ES-I3 (cell line): ENCODE data around the gene TMEM170B.

Experiments
- H3K36me3 ChIP-seq: 2 replicates; pipeline ENCODE4 v1.6.1; 2013; ENCODE audit warnings: mild to moderate bottlenecking, low read length, control low read depth, moderate library complexity; ENCODE audit not compliant: insufficient read depth
- H3K4me1 ChIP-seq: 2 replicates; pipeline ENCODE4 v1.6.1; 2013; ENCODE audit warnings: mild to moderate bottlenecking, control low read depth, low read length; ENCODE audit not compliant: insufficient read depth
- H3K9ac ChIP-seq: 2 replicates; pipeline ENCODE4 v1.6.1; 2013; ENCODE audit warnings: low read depth, mild to moderate bottlenecking, low read length, moderate library complexity
- H3K9me3 ChIP-seq: 2 replicates; pipeline ENCODE4 v1.6.1; 2013; ENCODE audit warnings: mild to moderate bottlenecking, low read length, moderate library complexity; ENCODE audit not compliant: control insufficient read depth, insufficient read depth

Gene TMEM170B

DNA sequence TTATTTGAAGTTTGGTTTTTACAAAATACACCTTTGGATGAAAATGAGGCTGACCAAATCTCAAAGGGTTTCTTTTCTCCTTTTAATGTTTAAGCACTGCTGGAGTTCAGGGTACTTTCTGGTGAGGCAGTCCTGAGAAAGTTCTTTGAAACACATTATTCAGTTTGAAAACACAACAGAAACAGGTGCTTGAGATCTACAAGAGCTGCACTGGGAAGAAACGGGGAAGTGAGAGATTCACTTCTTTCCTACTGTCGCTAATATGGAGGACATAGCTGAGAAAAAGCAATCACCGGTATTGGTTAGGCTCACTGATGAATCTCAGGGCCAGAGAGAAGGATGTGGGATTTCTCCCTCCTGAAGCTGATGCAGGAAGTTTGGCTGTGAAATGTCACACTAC is 22.9 kb upstream of the TMEM170B start:
- H3K36me3 ChIP-seq, result no peaks in the 10 kb centered on the region
- H3K9me3 ChIP-seq, result peaks cover 4% of the 10 kb centered on the region; the same call in 1 of the 2 replicates
- H3K4me1 ChIP-seq, result no peaks in the 10 kb centered on the region
- H3K9ac ChIP-seq, result no peak overlapping the region

DNA sequence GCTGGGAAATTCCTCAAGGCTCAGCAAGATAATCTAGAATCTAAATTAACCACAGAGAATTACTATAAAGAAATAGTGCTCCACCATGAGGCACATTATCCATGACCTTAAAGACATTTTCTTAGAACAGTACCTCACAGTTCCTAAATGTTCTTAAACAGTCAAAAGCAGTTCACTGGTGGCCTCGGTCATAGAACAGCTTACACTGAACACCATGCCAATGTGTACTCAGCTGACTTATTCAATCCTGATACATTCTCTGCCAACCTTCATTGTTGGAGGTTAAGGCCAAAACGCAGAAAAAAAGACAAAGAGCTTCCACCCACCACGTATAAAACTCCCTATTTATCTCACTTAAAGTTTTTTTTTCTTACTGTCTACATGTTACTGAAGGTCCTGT is 21.8 kb upstream of the TMEM170B start:
- Histone ChIP-seq H3K4me1 (no peaks in the 10 kb centered on the region), H3K9me3 (peaks cover 4% of the 10 kb centered on the region; the same call in 1 of the 2 replicates), H3K9ac (no peak overlapping the region), H3K36me3 (no peaks in the 10 kb centered on the region)

DNA sequence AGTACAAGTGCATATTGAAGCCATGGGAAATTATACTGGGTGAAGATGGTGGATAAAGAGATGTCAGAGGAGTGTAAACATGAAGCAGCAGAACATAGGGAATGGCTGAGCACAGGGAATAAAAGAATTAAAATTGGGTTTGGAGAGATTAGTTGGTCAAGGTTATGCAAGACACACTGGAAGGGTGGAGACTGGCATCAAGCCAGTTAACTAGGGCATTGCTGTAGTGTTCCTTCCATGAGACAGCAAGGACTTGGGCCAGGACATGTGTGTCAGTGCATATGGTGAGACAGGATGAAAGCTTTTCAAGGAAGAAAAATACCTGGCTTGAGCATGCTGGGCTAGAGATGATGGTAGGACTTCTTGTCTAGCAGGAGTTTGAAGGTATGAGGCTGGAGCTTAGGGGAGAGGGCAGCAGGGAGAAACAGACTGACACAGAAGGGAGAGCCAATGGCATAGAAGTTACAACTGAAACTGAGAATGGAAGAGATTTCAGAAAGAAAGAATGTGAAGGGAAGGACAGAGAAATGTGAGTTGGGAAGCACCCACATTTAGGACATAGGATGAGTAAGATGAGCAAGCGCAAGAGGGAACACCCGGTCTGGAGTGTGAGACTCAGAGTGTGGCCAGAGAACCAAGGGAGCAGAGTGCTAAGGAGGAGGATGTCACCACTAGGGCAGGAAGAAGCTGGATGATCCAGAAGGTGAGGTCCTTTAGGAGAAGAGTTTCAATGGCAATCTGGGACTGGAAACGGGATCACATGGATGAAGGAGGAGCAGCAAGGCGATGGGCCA is 14.5 kb upstream of the TMEM170B start:
- no peaks in the 10 kb centered on the region for H3K36me3 ChIP-seq
- H3K4me1 ChIP-seq, result no peaks in the 10 kb centered on the region
- H3K9me3 ChIP-seq, result peaks cover 4% of the 10 kb centered on the region; the same call in 1 of the 2 replicates
- no peak overlapping the region for H3K9ac ChIP-seq

DNA sequence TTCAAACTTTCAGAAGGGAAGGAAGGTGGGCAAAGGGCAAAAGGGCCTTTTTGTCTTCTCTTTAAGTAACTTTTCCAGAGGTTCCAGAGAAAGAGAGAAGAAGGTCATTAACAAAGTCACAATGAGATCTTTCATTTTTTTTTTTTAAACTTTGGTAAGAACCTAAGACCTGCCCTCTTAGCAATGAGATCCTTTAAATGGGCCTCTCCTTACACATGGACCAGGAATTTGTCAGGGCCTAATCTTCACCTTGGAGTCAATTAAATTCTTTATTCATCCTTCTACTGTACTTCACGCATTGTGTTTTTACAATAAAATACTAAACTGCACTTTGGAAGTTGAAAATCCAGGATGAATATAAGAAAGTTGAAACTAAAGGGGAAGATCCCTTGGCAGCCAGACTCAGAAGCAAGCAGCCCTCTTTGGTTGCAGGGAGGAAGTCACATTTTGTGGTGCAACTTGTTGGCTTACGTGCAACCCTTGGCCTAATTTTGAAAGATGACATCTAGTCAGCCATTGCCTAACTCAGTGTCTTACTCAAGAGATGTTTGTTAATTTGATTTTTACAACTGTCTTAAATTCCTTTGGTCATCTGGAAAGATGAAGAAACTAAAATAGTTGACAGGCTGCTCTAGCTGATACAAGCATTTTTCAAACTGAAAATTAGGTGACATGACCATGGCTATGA is 11.9 kb upstream of the TMEM170B start:
- H3K36me3 ChIP-seq, result no peaks in the 10 kb centered on the region
- H3K9me3 ChIP-seq, result no peaks in the 10 kb centered on the region
- H3K4me1 ChIP-seq, result no peaks in the 10 kb centered on the region
- H3K9ac ChIP-seq, result no peak overlapping the region

DNA sequence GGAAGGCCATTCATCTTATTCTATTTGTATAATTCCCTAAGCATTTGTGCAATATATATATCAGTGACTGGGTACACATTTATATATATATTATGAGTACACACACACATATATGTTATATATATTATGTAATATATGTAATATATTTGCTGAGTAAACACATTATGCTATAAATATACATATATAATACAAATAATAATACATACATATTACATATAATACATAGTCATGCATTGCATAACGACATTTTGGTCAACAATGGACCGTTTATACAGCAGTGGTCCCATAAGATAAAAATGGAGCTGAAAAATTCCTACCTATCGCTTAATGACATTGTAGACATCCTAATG is 11.4 kb upstream of the TMEM170B start:
- H3K9ac ChIP-seq, result no peak overlapping the region
- H3K4me1 ChIP-seq, result no peaks in the 10 kb centered on the region
- no peaks in the 10 kb centered on the region for H3K9me3 ChIP-seq
- no peaks in the 10 kb centered on the region for H3K36me3 ChIP-seq

DNA sequence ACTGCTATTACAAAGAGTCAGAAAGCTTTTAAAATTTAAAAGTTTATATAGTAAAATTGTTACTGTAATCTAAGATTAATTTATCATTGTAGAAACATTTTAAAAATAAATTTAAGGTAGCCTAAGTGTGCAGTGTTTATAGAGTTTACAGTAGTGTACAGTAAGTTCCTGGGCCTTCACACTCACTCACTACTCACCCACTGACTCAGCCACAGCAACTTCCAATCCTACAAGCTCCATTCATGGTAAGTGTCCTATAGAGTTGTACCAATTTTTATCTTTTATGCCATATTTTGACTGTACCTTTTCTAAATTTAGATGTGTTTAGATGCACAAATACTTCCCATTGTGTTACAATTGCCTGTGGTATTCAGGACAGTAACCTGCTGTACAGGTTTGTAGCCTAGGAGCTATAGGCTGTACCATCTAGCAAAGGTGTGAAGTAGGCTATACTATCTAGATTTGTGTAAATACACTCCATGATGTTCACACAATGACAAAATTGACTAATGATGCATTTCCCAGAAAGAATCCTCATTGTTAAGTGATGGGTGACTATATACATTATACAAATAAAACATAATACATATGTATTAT is 10.2 kb upstream of the TMEM170B start:
- Histone ChIP-seq H3K36me3 (no peaks in the 10 kb centered on the region), H3K9ac (no peak overlapping the region)

DNA sequence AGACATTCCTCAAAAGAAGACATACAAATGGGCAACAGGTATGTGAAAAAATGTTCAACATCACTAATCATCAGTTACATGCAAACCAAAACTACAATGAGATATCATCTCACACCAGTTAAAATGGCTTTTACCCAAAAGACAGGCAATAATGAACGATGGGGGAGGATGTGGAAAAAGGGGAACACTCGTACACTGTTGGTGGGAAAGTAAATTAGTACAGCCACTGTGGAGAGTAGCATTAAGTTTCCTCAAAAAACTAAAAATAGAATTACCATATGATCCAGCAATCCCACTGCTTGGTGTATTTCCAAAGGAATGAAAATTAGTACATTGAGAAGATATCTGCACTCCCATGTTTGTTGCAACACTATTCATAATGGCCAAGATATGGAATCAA is 8.6 kb upstream of the TMEM170B start:
- no peaks in the 10 kb centered on the region for H3K36me3 ChIP-seq
- H3K9ac ChIP-seq, result no peak overlapping the region
- H3K9me3 ChIP-seq, result no peaks in the 10 kb centered on the region
- H3K4me1 ChIP-seq, result no peaks in the 10 kb centered on the region

More for the DNA sequence above, 10.2 kb upstream of the TMEM170B start:
- no peaks in the 10 kb centered on the region for H3K4me1 ChIP-seq
- no peaks in the 10 kb centered on the region for H3K9me3 ChIP-seq

DNA sequence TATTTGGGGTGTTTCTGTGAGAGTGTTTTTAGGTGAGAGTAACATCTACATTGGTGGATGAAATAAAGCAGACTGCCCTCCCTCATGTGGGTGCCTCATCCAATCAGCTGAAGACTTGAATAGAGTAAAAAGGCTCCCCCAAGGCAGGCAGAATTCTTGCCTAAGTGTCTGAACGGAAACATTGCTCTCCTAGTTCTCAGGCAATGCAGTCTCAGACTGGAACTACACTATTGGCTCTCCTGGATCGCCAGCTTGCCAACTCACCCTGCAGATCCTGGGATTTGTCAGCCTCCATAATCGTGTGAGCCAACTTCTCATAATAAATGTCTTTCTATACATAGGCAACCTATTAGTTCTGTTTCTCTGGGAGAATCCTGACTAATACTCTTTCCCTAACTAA is 5.5 kb upstream of the TMEM170B start:
- Histone ChIP-seq H3K4me1 (no peaks in the 10 kb centered on the region), H3K9ac (no peak overlapping the region), H3K36me3 (no peaks in the 10 kb centered on the region), H3K9me3 (no peaks in the 10 kb centered on the region)

DNA sequence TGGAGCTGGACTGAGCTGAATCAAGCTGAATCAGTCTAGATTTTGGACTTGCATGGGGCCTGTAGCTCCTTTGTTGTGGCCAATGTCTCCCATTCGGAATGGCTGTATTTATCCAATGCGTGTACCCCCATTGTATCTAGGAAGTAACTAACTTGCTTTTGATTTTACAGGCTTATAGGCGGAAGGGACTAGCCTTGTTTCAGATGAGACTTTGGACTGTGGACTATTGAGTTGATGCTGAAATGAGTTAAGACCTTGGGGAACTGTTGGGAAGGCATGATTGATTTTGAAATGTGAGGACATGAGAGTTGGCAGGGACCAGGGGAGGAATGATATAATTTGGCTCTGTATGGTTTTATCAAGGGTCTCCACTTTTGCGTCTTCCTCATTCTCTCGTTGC is 3.0 kb upstream of the TMEM170B start:
- Histone ChIP-seq H3K9ac (no peak overlapping the region), H3K36me3 (no peaks in the 10 kb centered on the region), H3K4me1 (no peaks in the 10 kb centered on the region), H3K9me3 (no peaks in the 10 kb centered on the region)

DNA sequence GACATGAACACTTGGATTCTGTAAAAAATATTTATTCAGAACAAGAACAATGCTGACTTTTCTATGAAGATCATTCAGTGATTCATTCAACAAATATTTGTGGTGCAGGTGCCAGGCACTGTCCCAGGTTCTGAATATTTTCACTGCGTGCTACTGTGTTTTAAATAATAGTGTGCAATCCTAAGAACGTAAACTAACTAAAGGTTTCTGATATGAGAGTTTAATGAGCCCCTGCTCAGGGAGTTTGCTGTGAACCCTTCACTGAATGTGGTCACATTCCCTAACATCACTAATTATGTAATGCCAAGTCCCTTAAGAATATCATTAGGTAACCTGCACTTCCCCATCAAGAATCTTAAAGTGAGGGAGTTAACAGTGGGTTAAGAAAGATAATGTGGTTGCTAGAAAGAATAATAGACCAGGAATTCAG is 1.7 kb upstream of the TMEM170B start:
- no peaks in the 10 kb centered on the region for H3K36me3 ChIP-seq
- H3K4me1 ChIP-seq, result no peaks in the 10 kb centered on the region
- H3K9me3 ChIP-seq, result no peaks in the 10 kb centered on the region
- no peak overlapping the region for H3K9ac ChIP-seq

DNA sequence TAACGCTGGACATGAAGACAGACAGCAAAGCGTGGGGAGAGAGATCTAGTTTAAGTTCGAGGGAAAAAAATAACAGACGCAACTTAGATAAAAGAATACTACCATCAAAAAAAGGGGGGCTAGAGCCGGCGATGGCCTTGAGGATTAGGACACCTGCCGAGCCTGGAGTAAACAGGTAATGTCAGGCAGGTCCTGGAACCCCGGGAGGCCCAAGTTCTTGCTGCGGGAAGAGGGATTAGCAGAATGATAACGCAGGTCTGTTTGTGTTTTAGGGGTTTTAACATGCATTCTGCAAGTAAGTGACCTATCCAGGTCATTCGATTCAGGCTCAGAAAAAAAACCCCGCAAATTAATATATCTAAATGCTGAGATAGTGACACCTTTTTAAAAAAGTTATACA is 754 bp upstream of the TMEM170B start:
- Histone ChIP-seq H3K9me3 (no peaks in the 10 kb centered on the region), H3K9ac (peak overlapping the region; percentile 83), H3K36me3 (no peaks in the 10 kb centered on the region), H3K4me1 (no peaks in the 10 kb centered on the region)

DNA sequence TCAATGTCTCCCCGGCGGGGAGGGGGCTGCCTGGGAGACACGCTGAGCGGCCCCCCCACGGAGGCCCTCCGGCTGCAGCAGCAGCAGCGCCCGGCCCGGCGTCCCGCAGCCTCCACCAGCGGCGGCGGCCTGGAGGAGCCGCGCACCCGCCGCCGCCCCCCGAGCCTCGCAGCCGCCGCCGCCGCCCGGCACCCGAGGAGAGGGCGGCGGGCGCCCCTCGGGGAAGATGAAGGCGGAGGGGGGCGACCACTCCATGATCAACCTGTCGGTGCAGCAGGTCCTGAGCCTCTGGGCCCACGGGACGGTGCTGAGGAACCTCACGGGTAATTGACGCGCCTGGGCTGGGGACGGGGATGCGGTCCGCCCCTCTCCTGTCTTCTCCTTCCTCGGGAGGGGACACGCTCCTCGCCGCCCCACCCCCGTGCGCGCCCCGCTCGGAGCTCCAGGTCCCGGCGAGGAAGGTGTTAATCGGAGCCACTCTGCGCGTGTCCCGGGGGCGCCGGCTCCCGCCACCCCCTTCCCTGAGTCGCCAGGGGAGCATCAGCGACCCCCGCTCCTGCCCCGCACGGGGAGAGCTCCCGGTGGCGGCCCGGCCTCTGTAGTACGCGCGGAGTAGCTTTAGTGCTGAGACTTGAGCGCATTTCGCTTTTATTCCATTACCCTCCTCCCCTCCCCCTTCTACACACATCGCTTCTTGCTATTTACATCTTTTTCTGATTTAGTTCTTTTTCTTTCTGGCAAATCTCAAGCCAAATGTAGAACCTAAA is 686 bp downstream of the TMEM170B start:
- H3K9ac ChIP-seq, result peak overlapping the region; percentile 83
- no peaks in the 10 kb centered on the region for H3K36me3 ChIP-seq
- no peaks in the 10 kb centered on the region for H3K4me1 ChIP-seq
- no peaks in the 10 kb centered on the region for H3K9me3 ChIP-seq

DNA sequence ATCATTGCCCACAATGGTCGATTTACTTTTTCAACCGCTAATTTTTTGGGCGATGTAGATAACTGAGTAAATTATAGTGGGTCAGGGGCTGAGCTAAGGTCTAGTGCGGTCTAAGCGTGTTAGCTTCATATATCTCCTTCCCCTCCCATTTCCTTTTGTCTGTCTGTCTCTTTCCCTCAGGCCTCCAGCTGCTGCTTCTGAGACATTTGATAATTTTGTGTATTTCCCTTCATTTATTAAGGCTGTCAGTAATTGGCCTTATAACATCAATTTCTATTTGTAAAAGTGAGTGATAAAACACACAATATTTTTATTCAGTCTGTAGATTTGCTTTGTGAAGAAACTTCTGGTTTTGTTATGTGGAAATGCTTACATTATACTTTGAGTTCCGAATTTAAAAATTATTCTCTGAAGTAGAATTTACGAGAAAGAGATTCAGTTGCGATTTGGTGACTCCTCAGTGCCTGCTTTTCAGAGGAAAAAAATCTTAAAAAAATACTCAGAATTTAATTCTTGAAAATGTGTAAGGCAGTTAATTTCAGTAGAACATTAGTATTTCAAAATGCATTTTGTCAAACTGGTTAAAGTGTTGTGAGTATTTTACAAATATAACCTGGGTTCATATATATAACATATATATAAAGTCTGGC is 1.4 kb downstream of the TMEM170B start:
- no peaks in the 10 kb centered on the region for H3K36me3 ChIP-seq
- no peaks in the 10 kb centered on the region for H3K4me1 ChIP-seq
- H3K9me3 ChIP-seq, result no peaks in the 10 kb centered on the region
- peak overlapping the region; percentile 83; the same call in 1 of the 2 replicates for H3K9ac ChIP-seq

DNA sequence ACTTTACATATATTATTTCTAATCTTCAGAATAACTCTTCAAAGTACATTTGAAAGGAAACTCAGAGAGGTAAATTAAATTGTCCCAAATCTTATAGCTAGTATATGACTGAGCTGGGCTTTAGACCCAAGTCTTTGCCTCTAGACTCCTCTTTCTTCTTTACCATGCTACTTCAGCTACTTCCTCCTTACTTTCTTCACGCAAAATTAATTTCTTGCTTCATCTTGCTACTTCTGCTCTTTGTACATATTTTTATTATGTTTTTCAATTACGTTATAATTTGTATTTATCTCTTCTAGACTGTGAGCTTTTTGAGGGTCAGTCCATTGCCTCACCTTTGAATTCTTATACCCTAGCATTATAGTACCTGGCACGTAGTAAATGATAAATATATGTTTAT is 5.3 kb downstream of the TMEM170B start:
- H3K4me1 ChIP-seq, result no peaks in the 10 kb centered on the region
- H3K9me3 ChIP-seq, result no peaks in the 10 kb centered on the region
- no peak overlapping the region for H3K9ac ChIP-seq
- H3K36me3 ChIP-seq, result no peaks in the 10 kb centered on the region
